ENCODE results near the gene ATP6V1A.

DNA sequence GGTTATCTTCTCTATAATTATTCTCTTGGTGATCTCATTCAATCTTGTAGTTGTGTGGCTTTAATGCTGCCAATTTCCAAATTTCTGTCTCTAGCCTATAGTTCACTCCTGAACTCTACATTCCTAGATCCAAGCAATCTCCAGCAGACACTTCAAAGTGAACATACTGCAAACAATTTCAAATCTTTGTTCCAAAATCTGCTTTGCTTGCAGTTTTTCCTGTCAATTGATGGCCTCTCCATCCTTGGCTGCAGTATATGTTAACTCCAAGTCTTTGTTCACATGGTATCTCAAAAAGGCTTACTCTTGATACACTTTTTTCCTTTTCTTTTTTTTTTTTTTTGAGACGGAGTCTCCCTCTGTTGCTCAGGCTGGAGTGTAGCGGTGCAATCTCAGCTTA lies 18.2 kb upstream of the ATP6V1A start:
- TF ChIP-seq, protein P1, sequence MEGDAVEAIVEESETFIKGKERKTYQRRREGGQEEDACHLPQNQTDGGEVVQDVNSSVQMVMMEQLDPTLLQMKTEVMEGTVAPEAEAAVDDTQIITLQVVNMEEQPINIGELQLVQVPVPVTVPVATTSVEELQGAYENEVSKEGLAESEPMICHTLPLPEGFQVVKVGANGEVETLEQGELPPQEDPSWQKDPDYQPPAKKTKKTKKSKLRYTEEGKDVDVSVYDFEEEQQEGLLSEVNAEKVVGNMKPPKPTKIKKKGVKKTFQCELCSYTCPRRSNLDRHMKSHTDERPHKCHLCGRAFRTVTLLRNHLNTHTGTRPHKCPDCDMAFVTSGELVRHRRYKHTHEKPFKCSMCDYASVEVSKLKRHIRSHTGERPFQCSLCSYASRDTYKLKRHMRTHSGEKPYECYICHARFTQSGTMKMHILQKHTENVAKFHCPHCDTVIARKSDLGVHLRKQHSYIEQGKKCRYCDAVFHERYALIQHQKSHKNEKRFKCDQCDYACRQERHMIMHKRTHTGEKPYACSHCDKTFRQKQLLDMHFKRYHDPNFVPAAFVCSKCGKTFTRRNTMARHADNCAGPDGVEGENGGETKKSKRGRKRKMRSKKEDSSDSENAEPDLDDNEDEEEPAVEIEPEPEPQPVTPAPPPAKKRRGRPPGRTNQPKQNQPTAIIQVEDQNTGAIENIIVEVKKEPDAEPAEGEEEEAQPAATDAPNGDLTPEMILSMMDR (IDR thresholded peaks at IDR 0.05), result no peak
- TF ChIP-seq POLR2A (IDR thresholded peaks at IDR 0.05), result no peak
